Activated gamma-delta T cell (primary cell): ENCODE results near the gene CHMP2A.
"Not testable (repeated sequence)": the region's sequence is repeated elsewhere in the genome, so short reads cannot be mapped to it uniquely, and the experiment has no call there.

Experiments used
- DNase-seq: peaks from one replicate; lab custom pipeline; 2025; lab: John Stamatoyannopoulos, UW
- total RNA-seq, 2 donors: gene quantifications; one replicate each; lab custom pipeline; 2026; lab: John Stamatoyannopoulos, UW

Gene CHMP2A
- 33.0 to 41.4 reads per million in 2 donors for total RNA-seq

DNA sequence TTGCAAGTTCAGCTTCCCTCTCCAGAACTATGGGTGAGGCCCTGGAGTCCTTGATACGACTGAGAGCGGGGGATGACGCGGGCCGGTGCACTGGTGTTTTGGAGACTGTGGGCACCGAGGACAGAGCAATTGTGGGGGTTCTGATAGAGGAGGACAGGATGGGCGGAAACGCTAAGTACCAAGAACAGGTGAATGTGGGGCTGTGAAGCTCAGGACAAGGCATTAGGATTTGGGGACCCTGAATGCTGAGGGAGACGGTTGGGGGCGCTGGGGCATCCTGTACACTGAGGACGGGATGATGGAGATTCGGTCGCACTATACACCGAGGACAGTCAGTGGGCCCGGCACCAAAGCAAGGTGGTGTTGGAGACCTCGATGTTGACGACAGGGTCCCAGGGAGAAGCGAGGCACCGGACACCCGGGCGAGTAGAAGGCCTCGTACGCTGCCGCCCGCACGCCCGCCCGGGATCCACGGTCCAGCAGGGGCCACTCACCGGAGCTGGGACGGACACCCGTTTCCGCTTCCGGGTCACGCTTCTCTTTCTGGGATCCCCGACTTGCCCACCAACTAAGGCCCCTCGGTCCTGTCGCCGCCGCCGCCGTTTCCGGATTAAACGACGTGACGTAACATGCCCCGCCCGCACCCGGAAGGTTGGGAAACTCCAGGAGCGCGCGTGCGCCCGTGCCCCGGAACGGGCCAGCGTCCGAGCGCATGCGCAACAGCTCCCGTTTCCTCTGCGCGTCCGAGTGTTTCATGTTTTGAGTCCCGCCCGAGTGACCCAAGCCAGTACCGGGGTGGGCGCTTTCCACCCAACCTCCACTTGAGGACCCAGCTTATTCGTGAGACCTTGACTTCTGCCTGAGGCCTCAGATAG, at the start of gene CHMP2A:
TSS of gene CHMP2A (minus strand) at position 612 of the 875 bp plus-strand sequence. CDS start 893 bp downstream, outside the sequence.
- DNase-seq: no peak

DNA sequence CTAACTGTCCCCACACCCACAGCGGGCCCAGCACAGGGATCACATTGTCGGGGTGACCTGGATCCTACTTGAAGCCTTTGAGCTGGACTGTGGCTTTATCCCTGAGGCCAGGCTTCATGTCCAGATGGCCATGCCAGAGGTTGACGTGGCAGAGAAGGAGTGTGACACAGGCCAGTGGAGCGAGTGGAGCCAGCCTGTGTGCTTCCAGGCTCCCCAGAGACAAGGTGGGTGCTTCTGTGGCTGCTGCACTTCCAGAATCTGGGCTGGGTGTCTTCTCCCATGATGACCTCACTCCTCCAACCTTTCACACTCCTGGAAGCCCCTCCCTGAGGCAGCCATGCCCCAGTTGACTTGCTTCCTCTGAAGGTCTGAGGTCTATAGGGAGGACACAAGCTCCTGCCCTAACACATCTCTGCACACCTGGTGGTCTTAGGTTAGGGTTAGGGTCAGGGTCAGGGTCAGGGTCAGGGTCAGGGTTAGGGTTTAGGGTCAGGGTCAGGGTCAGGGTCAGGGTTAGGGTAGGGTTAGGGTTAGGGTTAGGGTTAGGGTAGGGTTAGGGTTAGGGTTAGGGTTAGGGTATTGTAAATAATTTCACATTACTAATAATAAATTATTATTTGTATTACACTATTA, 31.3 kb upstream of the CHMP2A start:
- DNase-seq: no peak

DNA sequence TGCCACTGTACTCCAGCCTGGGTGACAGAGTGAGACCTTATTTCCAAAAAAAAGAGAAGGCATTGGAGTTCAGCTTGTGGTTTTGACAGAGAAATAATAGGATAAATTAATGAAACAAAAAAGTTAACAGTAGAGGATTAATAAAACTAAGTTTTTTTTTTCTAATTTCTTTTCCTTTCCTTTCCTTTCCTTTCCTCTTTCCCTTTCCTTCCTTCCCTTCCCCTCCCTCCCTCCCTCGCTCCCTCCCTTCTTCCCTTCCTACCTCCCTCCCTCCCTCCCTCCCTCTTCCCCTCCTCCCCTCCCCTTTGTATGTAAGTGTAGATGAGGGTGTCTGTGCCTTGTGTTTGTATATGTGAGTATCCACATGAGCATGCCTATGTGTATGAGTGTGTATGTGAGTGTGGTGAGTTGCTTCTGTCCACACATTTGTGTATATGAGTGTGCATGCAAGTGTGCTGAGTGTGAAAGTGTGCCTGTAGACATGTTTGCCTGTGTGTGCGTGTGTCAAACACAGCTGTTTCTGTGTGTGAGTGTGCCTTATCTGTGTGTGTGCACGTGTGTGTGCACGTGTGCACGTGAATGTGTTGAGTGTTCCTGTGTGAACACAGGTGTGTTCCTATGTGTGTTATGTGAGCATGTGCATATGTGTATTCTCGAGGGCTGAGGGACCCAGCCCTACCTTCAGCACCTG, 30.7 kb upstream of the CHMP2A start:
- DNase-seq: no peak

DNA sequence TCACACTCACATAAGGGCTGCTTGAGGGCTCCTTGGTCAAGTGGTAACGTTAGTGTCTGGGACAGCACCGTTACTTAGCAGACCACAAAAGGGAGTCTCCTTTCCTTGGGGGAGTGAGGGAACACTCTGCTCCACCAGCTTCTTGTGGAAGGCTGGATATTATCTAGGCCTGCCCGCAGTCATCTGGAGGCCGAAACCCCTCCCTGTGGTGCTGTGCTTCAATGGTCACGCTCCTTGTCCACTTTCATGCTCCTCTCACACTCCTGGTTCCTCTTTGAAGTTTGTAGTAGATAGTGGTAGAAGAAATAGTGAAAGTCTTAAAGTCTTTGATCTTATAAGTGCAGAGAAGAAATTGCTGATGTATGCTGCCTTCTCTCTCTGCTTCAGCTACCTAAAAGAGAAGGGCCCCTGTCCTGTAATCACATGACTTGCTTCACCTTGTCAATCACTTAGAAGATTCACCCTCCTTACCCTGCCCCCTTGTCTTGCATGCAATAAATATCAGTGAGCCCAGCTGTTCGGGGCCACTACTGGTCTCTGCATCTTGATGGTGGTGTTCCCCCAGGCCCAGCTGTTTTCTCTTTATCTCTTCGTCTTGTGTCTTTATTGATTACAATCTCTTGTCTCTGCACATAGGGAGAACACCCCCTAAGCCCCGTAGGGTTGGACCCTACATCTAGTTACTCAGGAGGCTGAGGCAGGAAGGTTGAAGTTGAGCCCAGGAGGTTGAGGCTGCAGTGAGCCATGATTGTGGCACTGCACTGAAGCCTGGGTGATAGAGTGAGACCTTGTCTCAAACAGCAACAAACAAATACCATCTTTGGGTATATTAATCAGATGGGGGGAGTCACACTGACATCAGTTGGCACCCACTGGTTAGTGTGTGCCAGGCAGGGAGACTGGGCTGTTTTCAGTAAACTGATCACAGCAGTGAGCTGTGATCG, 29.9 kb upstream of the CHMP2A start:
- DNase-seq: no peak

DNA sequence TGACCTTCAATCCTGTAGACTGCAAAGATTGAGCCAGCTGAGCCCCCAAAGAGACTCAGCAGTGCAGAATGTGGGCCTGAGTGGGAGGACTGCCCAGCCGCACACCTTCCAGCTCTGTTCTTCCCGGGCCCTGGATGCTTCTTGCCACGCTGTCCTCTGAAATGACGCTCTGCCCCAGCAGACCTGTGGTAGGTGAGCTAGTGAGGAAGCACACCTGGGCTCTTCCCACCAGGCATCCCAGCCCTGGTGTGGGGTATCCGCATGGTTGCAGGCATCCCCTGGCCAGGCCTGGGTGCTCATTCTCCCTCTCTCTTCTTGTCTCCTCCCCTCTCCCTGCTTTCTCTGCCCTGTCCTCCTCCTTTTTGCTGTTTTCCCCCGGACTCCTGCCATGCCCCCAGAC, 28.1 kb upstream of the CHMP2A start:
- DNase-seq: no peak

DNA sequence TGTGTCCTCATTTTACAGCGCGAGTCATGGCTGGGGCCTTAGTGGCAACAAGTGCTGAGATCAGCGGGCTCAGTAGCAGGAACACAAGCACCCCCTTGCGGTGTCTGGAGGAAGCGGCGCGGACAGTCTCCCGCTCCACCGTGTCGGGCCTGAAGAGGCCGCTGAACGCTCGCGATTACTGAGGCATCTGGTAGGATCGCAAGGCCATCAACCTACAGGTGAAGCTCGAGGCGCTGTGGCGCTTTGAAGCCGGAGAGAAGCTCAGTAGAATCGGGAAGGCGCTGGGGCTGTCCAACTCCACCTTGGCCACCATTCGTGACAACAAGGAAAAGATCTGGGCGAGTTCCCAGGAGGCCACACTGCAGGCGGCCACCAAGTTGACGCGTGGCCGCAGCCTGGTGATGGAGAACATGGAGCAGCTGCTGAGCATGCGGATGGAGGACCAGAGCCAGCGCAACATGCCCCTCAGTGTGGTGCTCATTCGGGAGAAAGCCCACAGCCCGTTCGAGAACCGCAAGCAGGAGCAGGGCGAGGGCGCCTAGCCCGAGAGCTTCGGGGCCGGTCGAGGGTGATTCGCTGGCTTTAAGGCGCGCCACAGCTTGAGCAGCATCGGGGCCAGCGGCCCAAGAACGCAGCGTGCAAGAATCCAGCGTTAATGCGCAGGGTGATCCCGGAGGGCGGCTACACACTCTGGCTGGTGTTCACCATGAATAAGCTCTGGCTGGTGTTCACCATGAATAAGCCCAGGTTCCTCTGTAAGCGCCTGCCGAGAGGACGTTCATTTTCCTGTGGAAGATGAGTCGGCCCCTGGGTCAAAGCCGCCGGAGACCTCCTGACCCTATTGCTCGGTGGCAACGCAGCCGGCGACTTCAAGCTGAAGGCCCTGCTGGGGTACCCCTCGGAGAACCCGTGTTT, 26.6 kb upstream of the CHMP2A start:
- no peak for DNase-seq

DNA sequence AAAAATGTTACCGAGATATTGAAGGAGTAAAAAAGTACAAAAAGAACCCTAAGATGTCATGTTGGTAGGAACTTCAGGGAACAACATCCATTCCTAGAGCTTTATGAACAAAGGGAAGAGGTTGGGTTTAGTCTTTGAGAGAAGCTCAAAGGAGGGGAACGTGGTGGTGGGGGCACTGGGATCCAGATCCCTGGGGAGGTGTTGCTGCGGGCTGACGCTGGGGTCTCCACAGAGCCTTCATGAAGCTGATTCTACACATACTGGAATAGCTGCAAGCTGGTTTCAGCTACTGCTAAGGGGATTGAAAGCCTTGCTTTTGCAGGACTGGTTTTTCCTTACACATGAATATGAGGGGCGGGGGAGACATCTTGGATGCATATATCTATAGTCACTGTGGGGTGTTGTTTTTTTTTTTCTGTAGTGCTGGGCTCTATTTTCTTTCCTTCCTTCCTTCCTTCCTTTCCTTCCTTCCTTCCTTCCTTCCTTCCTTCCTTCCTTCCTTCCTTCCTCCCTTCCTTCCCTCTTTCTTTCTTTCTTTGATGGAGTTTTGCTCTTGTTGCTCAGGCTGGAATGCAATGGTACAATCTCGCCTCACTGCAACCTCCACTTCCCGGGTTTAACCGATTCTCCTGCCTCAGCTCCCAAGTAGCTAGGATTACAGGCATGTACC, 24.7 kb upstream of the CHMP2A start:
- DNase-seq: no peak

DNA sequence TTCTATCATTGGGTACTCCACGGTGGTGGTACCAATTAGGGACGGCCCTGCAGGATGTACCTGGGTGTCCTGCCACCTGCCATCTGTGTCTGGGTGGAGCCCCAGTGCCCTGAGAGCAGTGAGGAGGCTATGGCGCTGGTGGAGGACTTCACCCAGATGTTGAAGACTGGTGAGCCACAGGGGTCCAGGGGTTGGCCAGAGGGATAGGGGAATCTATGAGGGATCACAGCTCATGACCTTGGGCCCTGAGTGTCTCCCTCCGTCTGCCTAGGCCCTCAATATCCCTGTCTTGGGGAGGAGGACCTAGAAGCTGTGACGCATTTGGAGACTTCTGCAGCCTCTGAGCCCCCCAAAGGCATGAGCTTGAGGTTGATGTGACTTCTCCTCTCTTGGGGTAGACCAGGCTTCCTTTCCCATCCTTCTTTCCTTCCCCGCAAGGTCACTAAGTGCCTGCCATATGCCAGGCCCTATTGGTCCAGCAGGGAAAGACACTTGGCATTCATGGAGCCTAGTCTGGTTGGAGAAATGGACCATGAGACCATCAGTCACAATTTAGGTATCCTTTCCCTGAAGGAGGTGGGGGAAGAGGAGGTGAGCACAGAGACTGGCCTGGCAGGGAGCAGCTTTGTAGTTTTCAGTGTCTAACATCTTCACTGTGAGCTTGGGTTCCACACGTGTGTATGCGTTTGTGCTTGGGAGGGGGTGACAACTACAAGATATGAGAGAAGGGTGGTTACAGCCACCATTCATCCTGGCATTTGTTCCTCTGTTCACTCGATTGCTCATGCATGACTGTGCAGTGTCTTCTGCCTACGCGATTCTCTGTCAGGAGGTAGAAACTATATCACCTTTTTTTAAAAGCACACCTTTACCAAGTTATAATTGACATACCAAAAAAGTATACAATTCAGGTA, 23.4 kb upstream of the CHMP2A start:
- DNase-seq: no peak

DNA sequence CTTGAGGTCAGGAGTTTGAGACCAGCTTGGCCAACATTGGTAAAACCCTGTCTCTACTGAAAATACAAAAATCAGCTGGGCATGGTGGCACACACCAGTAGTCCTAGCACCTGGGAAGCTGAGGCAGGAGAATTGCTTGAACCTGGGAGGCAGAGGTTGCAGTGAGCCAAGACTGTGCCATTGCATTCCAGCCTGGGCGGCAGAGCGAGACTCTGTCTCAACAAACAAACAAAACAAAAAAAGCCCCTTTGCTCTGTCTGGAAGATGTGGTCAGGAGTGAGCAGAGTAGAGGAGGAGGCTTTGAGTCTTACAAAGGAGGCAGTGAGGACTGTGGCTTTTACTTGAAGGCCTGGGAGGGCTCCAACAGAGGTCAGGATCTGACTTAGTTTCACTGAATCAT, 22.7 kb upstream of the CHMP2A start:
- not testable (repeated sequence) for DNase-seq

DNA sequence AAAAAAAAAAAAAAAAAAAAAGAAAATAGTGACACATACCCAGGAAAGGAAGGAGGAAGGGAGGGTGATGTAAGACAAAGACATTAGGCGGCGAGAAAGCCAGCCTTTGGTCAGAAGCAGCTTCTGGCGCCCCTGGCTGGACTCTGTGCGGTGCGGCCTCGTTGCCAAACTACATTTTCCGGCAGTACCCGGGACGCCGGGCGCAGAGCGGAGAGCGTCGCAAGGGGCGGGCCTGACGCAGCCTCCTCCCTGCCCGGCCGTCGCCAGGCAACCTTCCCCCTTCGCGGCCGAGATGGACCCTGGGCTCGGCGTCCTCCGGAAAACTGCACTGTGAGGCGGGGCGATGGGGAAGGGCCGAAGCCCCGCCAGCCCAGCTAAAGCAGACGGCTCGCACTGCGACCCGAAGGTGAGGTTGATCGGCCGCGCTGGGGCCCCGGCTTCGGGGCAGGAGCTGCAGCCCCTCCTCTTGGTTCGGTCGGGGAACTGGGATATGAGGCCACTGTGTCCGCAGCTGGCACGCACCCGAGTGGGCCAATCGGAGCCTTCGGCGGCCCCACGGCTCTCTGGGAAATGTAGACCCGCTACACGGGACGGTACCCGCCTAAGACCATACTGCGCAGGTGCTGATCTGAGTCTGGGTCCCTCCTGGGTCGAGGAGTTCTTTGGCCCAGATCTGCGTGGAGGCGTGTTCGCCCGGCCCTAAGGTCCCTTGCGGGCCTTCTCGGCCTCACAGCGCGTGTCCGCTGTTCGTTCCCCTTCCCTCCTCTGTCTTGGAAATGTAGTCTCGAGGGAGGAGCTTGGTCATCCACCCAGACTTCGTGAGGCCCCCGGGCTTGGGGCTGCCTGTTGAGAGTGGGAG, 20.5 kb upstream of the CHMP2A start:
- no peak for DNase-seq

DNA sequence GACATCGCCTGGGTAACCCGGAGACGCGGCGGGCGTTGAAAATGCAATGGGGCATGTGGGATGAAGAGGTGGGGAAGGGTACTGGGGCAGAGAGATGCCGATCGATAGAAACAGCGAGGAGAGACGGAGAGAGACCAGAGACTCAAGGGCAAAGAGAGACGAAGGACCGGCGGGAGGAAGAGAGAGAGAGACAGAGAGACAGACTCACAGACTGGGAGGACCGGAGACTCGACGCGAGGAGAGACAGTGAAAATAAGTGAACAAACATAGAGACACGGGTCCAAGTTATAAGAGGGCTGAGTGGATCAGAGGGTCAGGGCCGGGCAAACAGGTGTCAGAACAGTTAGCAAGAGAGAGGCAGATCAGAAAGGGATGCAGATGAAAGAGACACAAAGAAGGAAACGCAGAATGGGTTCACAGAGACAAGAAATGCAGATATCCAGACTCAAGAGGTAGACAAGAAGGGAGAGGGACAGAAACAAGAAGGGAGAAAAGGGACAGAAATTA, 18.8 kb upstream of the CHMP2A start:
- no peak for DNase-seq

DNA sequence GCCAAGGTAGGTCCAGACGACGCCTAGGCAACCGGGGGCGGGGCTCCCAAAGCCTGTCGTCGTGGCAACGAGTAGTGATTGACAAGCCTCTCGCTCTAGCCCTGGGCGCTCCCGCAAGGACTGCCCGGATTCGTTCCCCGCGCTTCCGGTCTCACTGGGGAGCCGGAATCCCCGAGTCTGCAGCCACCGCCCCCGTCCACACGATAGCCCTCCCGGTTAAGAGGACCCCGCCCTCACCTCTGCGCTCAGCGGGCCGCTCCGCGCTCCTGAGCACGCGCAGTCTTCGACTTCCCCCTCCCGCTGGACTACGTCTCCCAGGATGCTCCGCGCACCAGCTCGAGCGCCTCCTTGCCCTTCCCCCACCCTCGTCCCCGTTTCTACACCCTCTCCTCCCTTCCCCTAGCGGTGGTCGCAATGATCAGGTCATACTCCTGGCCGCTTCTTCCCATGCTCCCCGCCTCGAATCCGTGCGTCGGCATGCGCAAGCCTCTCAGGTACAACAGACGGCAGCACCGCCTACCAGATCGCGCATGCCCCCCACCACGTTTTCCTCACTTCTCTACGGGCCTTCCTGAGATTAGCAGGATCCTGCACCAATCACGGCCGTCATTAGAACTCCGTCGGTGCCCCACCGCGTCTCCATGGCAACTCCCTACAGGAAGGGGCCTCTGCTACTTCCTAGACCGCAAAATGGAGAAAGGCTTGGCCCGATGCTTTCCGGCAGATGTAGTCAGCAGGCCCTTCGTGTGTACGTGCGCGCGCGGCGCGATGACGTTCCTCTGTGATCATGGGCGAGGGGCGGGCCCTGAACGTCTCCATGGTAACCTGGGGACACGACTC, 18.1 kb upstream of the CHMP2A start, which contains the start of gene MZF1:
TSS of gene MZF1 (minus strand) at position 518 of the 840 bp plus-strand sequence. CDS start 1,946 bp downstream, outside the sequence.
- no peak for DNase-seq

DNA sequence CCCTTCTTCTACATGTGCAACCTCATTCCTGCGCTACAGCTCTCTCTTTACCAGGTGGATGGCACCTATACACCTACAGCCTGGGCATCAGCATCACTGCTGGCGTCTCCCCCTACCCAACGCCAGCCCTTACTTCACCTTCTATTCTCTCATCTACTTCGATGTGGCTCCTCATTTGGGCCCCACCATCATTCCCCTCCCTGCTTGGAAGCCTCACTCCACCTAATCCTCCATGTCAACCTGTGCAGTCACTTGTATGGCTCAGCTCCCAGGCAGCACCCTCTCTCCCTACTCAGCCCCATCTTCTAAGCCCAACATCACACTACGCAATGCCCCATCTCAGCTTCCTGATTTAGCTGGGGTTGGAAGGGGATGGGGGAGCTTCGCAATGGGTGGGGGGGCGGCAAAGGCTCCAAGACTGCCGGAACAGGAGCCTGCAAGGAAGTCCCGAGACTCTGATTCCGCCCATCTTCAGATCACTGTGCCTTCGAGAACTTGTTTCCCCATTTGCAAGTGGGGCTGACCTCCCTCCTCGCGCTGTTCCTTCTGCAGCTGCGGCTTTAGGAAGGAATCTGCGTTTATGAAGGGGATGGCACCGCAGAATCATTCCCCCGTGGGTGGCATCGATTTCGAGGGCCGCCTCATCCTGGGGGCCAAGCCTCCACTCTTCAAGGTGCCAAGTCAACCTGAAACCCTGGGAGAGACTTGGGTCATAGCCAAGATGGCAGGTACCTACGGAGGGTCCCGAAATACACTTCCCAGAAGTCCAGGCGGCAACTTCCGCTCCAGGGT, 17.3 kb upstream of the CHMP2A start:
- DNase-seq: no peak

DNA sequence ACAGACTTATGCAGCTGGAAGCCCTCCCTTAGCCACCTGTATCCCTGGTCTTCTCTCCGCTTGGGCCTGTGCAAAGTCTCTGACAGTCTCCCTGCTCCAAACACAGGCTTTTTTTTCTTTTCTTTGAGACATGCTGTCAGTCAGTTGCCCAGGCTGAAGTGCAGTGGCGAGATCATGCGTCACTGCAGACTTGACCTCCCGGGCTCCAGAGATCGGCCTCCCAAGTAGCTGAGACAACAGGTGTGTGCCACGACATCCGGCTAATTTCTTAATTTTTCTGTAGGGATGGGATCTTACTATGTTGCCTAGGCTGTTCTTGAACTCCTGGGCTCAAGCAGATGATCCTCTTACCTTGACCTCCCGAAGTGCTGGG, 16.7 kb upstream of the CHMP2A start:
- no peak for DNase-seq

DNA sequence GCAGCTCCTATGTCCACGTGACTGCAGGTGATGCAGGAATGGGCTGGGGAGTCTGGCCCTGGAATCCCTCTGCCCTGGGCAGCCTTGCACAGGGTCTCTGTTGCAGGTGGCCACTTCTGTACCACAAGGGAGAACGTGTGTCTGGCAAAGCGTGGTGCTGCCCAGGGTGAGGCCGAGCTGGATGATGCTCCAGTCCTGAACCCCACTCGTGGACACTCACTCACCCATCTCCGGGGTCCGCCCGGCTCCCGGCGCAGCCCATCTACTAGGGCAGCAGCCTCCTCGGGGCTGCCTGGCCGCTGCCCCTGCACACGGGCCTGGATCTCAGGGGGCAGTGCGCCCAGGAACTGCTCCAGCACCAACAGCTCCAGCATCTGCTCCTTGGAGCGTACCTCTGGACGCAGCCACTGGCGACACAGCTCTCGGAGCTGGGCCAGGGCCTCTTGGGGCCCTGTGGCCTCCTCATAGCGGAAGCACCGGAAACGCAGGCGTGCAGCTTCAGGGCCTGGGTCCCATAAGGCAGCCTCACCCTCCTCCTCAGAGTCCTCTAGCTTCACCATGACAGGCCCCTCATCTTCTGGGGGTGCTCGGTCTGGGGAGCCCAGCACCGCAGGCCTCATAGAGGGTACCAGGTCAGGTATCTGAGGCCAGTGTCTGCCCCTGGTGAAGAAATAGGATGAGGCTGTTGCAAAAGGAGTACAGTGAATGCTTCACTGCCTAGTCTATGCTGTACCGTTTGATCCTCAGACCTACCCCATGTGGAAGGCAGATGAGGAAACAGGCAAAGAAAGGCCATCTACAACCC, 16.1 kb upstream of the CHMP2A start:
- DNase-seq: no peak
